Adrenal gland (tissue), 12 donors: ENCODE results near the gene LRRC9. TPM values are rescaled to one million over a fixed set of nuclear protein-coding genes. Genes with fewer than 3 reads are reported as not detected.
A peak's percentile ranks its signal among the peaks of the same experiment; 100 is the strongest.

Experiments
- DNase-seq, 7 donors: peaks; one replicate each; pipeline ENCODE4 v3.0.0-alpha.2; 2019 to 2020
- H3K27ac ChIP-seq, 5 donors: fragments of 200-600 bp; sonication (generic) in 4 of 5; 1 replicate in 3 of 5; 2 replicates in 2 of 5; pipeline versions ENCODE4 v1.5.1 to v1.8.0; 2016 to 2020; ENCODE audit warnings: mild to moderate bottlenecking in 1 of 5
- H3K27me3 ChIP-seq: fragments of 200-600 bp; 2 replicates; pipeline ENCODE4 v1.8.0; 2021
- H3K36me3 ChIP-seq, 2 donors: fragments of 200-600 bp; replicated peaks in 1 of 2; 1 replicate in 1 of 2; 2 replicates in 1 of 2; pipeline versions ENCODE4 v1.5.1 to v1.8.0; 2018 to 2022
- H3K4me1 ChIP-seq, 2 donors: fragments of 200-600 bp; replicated peaks in 1 of 2; 1 replicate in 1 of 2; 2 replicates in 1 of 2; pipeline versions ENCODE4 v1.5.1 to v1.8.0; 2018 to 2021
- H3K4me3 ChIP-seq, 4 donors: fragments of 200-600 bp; sonication (generic) in 3 of 4; one replicate each; pipeline ENCODE4 v1.5.1; 2016 to 2018
- H3K9me3 ChIP-seq, 3 donors: fragments of 200-600 bp; sonication (generic) in 1 of 3; replicated peaks in 1 of 3; 1 replicate in 2 of 3; 2 replicates in 1 of 3; pipeline versions ENCODE4 v1.5.1 to v1.8.0; 2016 to 2021
- CTCF ChIP-seq, 6 experiments: fragments of 450-650 bp in 4 of 6; fragments of 200-600 bp in 2 of 6; sonication (generic) in 1 of 6; IDR thresholded peaks; 1 replicate in 5 of 6; 2 replicates in 1 of 6; pipeline versions ENCODE4 v1.5.1 to v1.8.0; 2016 to 2021; ENCODE audit warnings: antibody characterized with exemption in 6 of 6, mild to moderate bottlenecking in 2 of 6, moderate library complexity in 1 of 6
- POLR2A ChIP-seq, 2 donors: fragments of 450-650 bp; IDR thresholded peaks; one replicate each; pipeline ENCODE4 v1.6.1; 2017; ENCODE audit warnings: antibody characterized with exemption in 2 of 2, mild to moderate bottlenecking in 2 of 2, moderate library complexity in 1 of 2
- WGBS, 4 donors: extraction: QIAGEN DNeasy Blood & Tissue Kit in 2 of 4; methylation state at CpG; one replicate each; pipeline versions ENCODE4 v1.1.5 to v1.1.7; 2013 to 2017; 5-methylcytosine and 5-hydroxymethylcytosine counted together
- intact Hi-C, 2 donors: fragments of 100-400 bp; cut with DNase I; formaldehyde crosslinking; loops; one replicate each; pipeline versions ENCODE4 v1.14.1 to v1.15.0; 2022 to 2023
- polyA plus RNA-seq, 3 donors: library from polyadenylated mRNA; stranded (reverse); fragments of 200-250 nt in 2 of 3; fragments of 350-450 nt in 1 of 3; fragmentation: Illumina TruSeq in 1 of 3; extraction: RNeasy Lipid Tissue Mini Kit (QIAGEN cat#74804) in 1 of 3; gene quantifications; one replicate each; pipeline ENCODE4 v1.2.3, GENCODE V29; 2013 to 2014
- total RNA-seq, 9 donors: library from RNA; depleted of rRNA in 4 of 9; stranded (reverse); fragments of >200 nt in 4 of 9; fragments of 120-200 nt in 1 of 9; fragmentation: NEBNext Ultra II Directional in 1 of 9; extraction: Animal tissue kit (Norgen Biotek cat#: 25700) in 1 of 9; gene quantifications; one replicate each; pipeline versions ENCODE4 v1.1.0 to v1.2.4, GENCODE V29; 2013 to 2023
- donor health status: healthy with polysubstance abuse.
- donor health status: Bipolar disorder and iron deficiency.
- donor health status: DM: yes; HTN: yes; CAD: no.
- donor health status: DM: no; HTN: no; CAD: no.
- donor health status: DM: no; HTN: no; CAD: no.
- donor health status: DM: yes; HTN: yes; CAD: no.

The LRRC9 gene
- total and polyA plus RNA-seq, 12 donors = 0.14 to 1.2 (median 0.65) TPM; not detected in 8

- 6 to 14% (median 7%) methylated on average over 13 to 16 of the region's 16 CpGs for WGBS, 4 donors
- no peaks in the 10 kb centered on the region for H3K27me3 ChIP-seq
Observed at GRCh38 chr14:60090864-60091519, 171.0 kb downstream of the LRRC9 start.

GRCh38 chr14:60091550-60092525 is 171.9 kb downstream of the LRRC9 start, which contains the start of gene PCNX4:
Gene PCNX4 (plus strand): TSS chr14:60091923. CDS start chr14:60107639, 15,716 bp downstream.
- no peaks in the 10 kb centered on the region for H3K9me3 ChIP-seq
- DNase-seq = peak; percentile 97 to 99 (median 98)
- intact Hi-C loops = loop anchor here in 1 of 2 donors (10.0 kb wide), 1 partner anchor 73 kb away; the partner anchor contains the start of gene DHRS7
- H3K4me1 ChIP-seq = peaks cover 17 to 31% of the 10 kb centered on the region in 2 donors
- TF ChIP-seq CTCF (IDR thresholded peaks at IDR 0.05) (no peak), POLR2A (IDR thresholded peaks at IDR 0.05) (peak; percentile 92 to 97)
- peak within 1 kb of the TSS; percentile 19 to 69 (median 62) for H3K4me3 ChIP-seq
- no peaks in the 10 kb centered on the region for H3K36me3 ChIP-seq
- 0 to 1% (median 0%) methylated on average over 22 to 88 of the region's 88 CpGs for WGBS, 4 donors
- no peaks in the 10 kb centered on the region for H3K27me3 ChIP-seq
- H3K27ac ChIP-seq = peak within 1 kb of the TSS; percentile 96 to 99 (median 97)

More at GRCh38 chr14:60090864-60091519, 171.0 kb downstream of the LRRC9 start:
- H3K36me3 ChIP-seq = no peaks in the 10 kb centered on the region
- no peak for TF ChIP-seq CTCF (IDR thresholded peaks at IDR 0.05)
- TF ChIP-seq POLR2A (IDR thresholded peaks at IDR 0.05) = no peak
- H3K9me3 ChIP-seq = no peaks in the 10 kb centered on the region
- H3K4me1 ChIP-seq = peaks cover 17 to 30% of the 10 kb centered on the region in 2 donors
- intact Hi-C loops = loop anchor here in 1 of 2 donors (10.0 kb wide), 1 partner anchor 74 kb away; the partner anchor contains the start of gene DHRS7
- H3K27ac ChIP-seq = peak overlapping the region; percentile 96 to 99 (median 97)
- peak overlapping the region; percentile 5 to 69 (median 59) for H3K4me3 ChIP-seq
- DNase-seq = peak; percentile 63 to 80 (median 70)

- peak; percentile 16 to 59 (median 34) for DNase-seq
- Histone ChIP-seq H3K27ac (peak overlapping the region; percentile 96 to 99 (median 97)), H3K36me3 (no peaks in the 10 kb centered on the region), H3K9me3 (no peaks in the 10 kb centered on the region), H3K27me3 (no peaks in the 10 kb centered on the region), H3K4me1 (peaks cover 17 to 31% of the 10 kb centered on the region in 2 donors), H3K4me3 (peak overlapping the region; percentile 19 to 69 (median 62))
- TF ChIP-seq POLR2A (IDR thresholded peaks at IDR 0.05) (no peak), CTCF (IDR thresholded peaks at IDR 0.05) (no peak)
- intact Hi-C loops = loop anchor here in 1 of 2 donors (10.0 kb wide), 1 partner anchor 72 kb away; the partner anchor contains the start of gene DHRS7
- WGBS, 4 donors = 0 to 1% (median 0%) methylated on average over 14 of the region's 14 CpGs
Observed at GRCh38 chr14:60092526-60092920, 172.6 kb downstream of the LRRC9 start.
